ENCODE data around the gene FBRS. TPM values are rescaled to one million over a fixed set of nuclear protein-coding genes. Genes with fewer than 3 reads are reported as not detected.

The FBRS gene
- polyA plus RNA-seq, 1 experiment = 9.4 TPM

- H3K27me3 ChIP-seq (ENCODE audit: control insufficient read depth, insufficient read depth, low read length) = no peaks in the 10 kb centered on the region
- CTCF ChIA-PET = interaction anchor here (0.6 to 2.4 kb wide), 2 partner anchors 16 to 969 kb away, joined by 3 to 10 read pairs; no protein-coding TSS in a partner anchor
- TF ChIP-seq CTCF (IDR thresholded peaks at IDR 0.05; ENCODE audit: insufficient read depth, low read depth, low read length) = no peak
- POLR2A ChIA-PET = no interaction called here
- no peaks in the 10 kb centered on the region for H3K36me3 ChIP-seq (ENCODE audit: control insufficient read depth, insufficient read depth, low read length)
- H3K4me3 ChIP-seq (ENCODE audit: low read depth, low read length) = no peak overlapping the region
- DNase-seq (ENCODE audit: low read depth) = no peak
Observed at GRCh38 chr16:30678586-30678970, 20.3 kb downstream of the FBRS start.

- no peaks in the 10 kb centered on the region for H3K36me3 ChIP-seq (ENCODE audit: control insufficient read depth, insufficient read depth, low read length)
- no peak for TF ChIP-seq CTCF (IDR thresholded peaks at IDR 0.05; ENCODE audit: insufficient read depth, low read depth, low read length)
- H3K4me3 ChIP-seq (ENCODE audit: low read depth, low read length) = no peak overlapping the region
- POLR2A ChIA-PET = no interaction called here
- no peak for DNase-seq (ENCODE audit: low read depth)
- no peaks in the 10 kb centered on the region for H3K27me3 ChIP-seq (ENCODE audit: control insufficient read depth, insufficient read depth, low read length)
- CTCF ChIA-PET = no interaction called here
Observed at GRCh38 chr16:30680326-30680725, 22.1 kb downstream of the FBRS start.

GRCh38 chr16:30688701-30689100, 30.5 kb downstream of the FBRS start:
- no peak for TF ChIP-seq CTCF (IDR thresholded peaks at IDR 0.05; ENCODE audit: insufficient read depth, low read depth, low read length)
- H3K27me3 ChIP-seq (ENCODE audit: control insufficient read depth, insufficient read depth, low read length) = no peaks in the 10 kb centered on the region; the same call in 1 of the 2 replicates
- no peak overlapping the region for H3K4me3 ChIP-seq (ENCODE audit: low read depth, low read length)
- CTCF ChIA-PET = no interaction called here
- POLR2A ChIA-PET = no interaction called here
- DNase-seq (ENCODE audit: low read depth) = no peak
- no peaks in the 10 kb centered on the region for H3K36me3 ChIP-seq (ENCODE audit: control insufficient read depth, insufficient read depth, low read length)

- no peak for TF ChIP-seq CTCF (IDR thresholded peaks at IDR 0.05; ENCODE audit: insufficient read depth, low read depth, low read length)
- DNase-seq (ENCODE audit: low read depth) = no peak
- H3K4me3 ChIP-seq (ENCODE audit: low read depth, low read length) = no peak overlapping the region
- CTCF ChIA-PET = interaction anchor here (0.9 to 6.2 kb wide), 6 partner anchors 7 to 243 kb away, joined by 3 to 43 read pairs (median 7); partner anchors contain the start of gene FBRS
- POLR2A ChIA-PET = interaction anchor here (0.6 kb wide), 1 partner anchor 32 kb away, joined by 4 read pairs; no protein-coding TSS in a partner anchor
- no peaks in the 10 kb centered on the region; the same call in 1 of the 2 replicates for H3K27me3 ChIP-seq (ENCODE audit: control insufficient read depth, insufficient read depth, low read length)
- H3K36me3 ChIP-seq (ENCODE audit: control insufficient read depth, insufficient read depth, low read length) = no peaks in the 10 kb centered on the region
Observed at GRCh38 chr16:30691907-30692306, 33.7 kb downstream of the FBRS start.

GRCh38 chr16:30692396-30693064, 34.3 kb downstream of the FBRS start:
- Histone ChIP-seq H3K36me3 (ENCODE audit: control insufficient read depth, insufficient read depth, low read length) (no peaks in the 10 kb centered on the region), H3K4me3 (ENCODE audit: low read depth, low read length) (no peak overlapping the region), H3K27me3 (ENCODE audit: control insufficient read depth, insufficient read depth, low read length) (no peaks in the 10 kb centered on the region; the same call in 1 of the 2 replicates)
- CTCF ChIA-PET = interaction anchor here (0.9 to 6.2 kb wide), 7 partner anchors 8 to 244 kb away, joined by 3 to 43 read pairs (median 8); partner anchors contain the start of gene FBRS
- DNase-seq (ENCODE audit: low read depth) = no peak
- POLR2A ChIA-PET = interaction anchor here (0.6 kb wide), 1 partner anchor 33 kb away, joined by 4 read pairs; no protein-coding TSS in a partner anchor
- TF ChIP-seq CTCF (IDR thresholded peaks at IDR 0.05; ENCODE audit: insufficient read depth, low read depth, low read length) = no peak
